ENCODE results near the gene CHMP3. TPM values are rescaled to one million over a fixed set of nuclear protein-coding genes. Genes with fewer than 3 reads are reported as not detected.
"Not testable (repeated sequence)": the region's sequence is repeated elsewhere in the genome, so short reads cannot be mapped to it uniquely, and the experiment has no call there.

Gene CHMP3
- total RNA-seq, 1 experiment from 2014 or later = 52.5 TPM

- DNase-seq, H3K4me3 ChIP-seq, H3K9me3 ChIP-seq, H3K27me3 ChIP-seq: not testable (repeated sequence)
- peaks cover 61% of the 10 kb centered on the region for H3K36me3 ChIP-seq
Observed at GRCh38 chr2:86496391-86496790, 66.9 kb downstream of the CHMP3 start.

DNA sequence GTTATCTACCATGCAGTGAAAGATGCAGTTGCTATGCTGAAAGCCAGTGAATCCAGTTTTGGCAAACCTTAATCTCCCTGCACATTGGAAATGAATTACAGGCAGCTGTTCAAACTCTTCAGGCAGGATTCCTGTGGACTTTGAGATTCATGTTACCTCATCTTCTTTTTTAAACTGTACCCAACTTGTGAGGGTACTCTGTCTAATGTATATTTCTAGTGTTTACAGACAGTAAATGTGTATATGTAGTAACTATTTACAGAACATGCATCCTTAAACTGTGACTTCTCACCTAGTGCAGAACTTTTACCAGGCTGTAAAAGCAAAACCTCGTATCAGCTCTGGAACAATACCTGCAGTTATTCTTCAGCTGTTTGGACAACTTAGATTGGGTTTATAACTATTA is 71.2 kb downstream of the CHMP3 start:
- DNase-seq = no peak
- Histone ChIP-seq H3K27me3 (no peaks in the 10 kb centered on the region), H3K36me3 (peaks cover 64% of the 10 kb centered on the region), H3K9me3 (no peaks in the 10 kb centered on the region), H3K4me3 (no peak overlapping the region)

GRCh38 chr2:86491088-86491487 is 72.2 kb downstream of the CHMP3 start:
- Histone ChIP-seq H3K27me3 (no peaks in the 10 kb centered on the region), H3K4me3 (no peak overlapping the region), H3K36me3 (peaks cover 73% of the 10 kb centered on the region), H3K9me3 (no peaks in the 10 kb centered on the region)
- no peak for DNase-seq

DNA sequence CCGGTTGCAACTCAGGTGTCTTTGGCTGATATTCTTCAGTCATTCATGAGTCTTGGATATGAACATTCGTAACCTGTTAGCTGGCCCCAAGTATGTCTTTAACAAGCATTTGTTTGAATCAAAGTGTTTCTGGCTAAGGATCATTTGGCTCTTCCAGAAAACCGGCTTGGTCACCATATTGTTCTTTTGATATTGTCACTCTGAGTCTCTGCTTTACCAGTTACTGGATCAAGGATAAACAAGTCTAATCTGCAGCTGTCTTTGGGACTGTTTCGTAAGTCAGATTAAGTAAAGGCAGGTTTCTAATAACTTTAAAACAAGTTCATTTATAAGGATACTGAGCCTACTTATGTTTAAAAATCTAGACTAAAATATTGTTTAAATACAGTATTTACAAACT is 73.0 kb downstream of the CHMP3 start:
- H3K9me3 ChIP-seq = no peaks in the 10 kb centered on the region
- DNase-seq = no peak
- no peaks in the 10 kb centered on the region for H3K27me3 ChIP-seq
- peaks cover 78% of the 10 kb centered on the region for H3K36me3 ChIP-seq
- H3K4me3 ChIP-seq = no peak overlapping the region

GRCh38 chr2:86489542-86489941 is 73.7 kb downstream of the CHMP3 start:
- no peak for DNase-seq
- H3K27me3 ChIP-seq = no peaks in the 10 kb centered on the region
- H3K36me3 ChIP-seq = peaks cover 85% of the 10 kb centered on the region
- H3K9me3 ChIP-seq = no peaks in the 10 kb centered on the region
- no peak overlapping the region for H3K4me3 ChIP-seq

DNA sequence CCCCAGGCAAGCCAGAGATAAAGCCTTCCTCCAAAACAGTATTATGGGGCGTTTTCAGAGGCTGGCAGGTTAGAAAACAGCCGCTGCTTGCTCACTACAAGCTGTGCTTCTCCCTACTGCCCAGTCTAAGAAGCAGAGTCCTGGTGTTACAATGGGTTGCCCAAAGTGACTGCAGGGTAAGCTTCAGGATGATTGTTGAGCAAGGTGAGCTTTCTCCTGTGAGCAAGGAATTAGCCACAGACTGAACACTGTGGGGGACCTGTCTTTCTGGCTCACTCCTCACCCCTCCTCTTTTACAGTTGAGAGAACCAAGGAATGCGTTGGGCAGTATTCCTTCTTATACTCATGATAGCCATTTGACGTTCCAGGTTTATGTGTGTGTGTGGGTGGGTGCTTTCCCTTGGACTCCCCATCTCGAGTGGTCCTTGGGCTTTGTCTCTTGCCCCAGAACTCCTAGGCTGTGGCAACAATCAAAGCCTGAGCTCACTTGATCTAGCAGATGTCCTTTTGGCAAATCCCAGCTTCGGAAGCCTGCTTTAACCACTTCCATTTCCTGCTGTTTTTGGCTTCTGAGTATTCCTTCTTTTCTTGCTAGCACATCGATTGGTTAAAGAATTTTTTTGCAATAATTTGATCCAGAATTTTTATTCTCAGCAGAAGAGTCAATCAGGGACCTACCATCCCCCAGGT is 74.5 kb downstream of the CHMP3 start:
- no peak overlapping the region for H3K4me3 ChIP-seq
- H3K36me3 ChIP-seq = peaks cover 94% of the 10 kb centered on the region
- H3K9me3 ChIP-seq = no peaks in the 10 kb centered on the region
- DNase-seq = no peak
- no peaks in the 10 kb centered on the region for H3K27me3 ChIP-seq

GRCh38 chr2:86487062-86487461 is 76.2 kb downstream of the CHMP3 start:
- Histone ChIP-seq H3K36me3 (peaks cover 94% of the 10 kb centered on the region), H3K4me3 (no peak overlapping the region), H3K27me3 (no peaks in the 10 kb centered on the region), H3K9me3 (no peaks in the 10 kb centered on the region)
- no peak for DNase-seq

DNA sequence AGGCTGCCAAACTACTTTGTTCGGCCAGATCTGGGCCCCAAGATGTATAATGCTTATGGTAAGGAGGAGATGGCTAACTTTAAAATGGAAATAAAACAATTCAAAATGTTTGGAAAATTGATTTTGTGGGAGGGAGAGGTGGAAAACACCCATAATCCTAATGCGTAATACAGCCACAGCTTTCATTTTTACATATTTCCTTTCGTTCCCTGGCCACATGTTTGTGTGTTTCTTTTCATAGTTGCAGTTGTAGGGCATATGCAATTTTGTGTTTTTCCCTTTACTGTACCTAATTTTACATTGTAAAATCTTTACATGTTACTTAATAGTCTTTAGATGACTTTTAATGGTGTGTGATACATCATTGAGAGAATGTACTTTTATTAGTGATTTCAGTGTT is 77.4 kb downstream of the CHMP3 start:
- no peak overlapping the region for H3K4me3 ChIP-seq
- no peak for DNase-seq
- H3K36me3 ChIP-seq = peaks cover 89% of the 10 kb centered on the region
- no peaks in the 10 kb centered on the region for H3K27me3 ChIP-seq
- H3K9me3 ChIP-seq = no peaks in the 10 kb centered on the region

DNA sequence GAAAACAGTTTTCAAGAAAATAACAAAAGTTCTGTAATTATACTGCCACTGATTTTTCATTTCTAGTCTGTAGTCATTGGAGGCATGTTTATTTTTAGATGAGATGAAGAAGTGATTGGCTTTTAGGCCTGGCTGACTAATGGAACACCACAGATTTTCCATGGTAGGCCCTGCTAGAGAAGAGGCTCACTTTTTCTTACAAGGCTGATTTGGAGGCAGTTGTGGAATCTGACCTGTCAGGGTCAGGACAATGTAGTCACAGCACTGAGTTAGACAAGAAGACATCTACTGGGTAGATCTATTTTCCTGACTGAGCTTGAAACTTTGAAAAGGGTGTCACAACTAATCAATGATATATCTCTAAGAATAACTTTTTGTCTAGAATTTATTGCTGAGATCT is 78.1 kb downstream of the CHMP3 start:
- H3K27me3 ChIP-seq = no peaks in the 10 kb centered on the region
- H3K9me3 ChIP-seq = no peaks in the 10 kb centered on the region
- H3K4me3 ChIP-seq = no peak overlapping the region
- no peak for DNase-seq
- peaks cover 89% of the 10 kb centered on the region for H3K36me3 ChIP-seq

DNA sequence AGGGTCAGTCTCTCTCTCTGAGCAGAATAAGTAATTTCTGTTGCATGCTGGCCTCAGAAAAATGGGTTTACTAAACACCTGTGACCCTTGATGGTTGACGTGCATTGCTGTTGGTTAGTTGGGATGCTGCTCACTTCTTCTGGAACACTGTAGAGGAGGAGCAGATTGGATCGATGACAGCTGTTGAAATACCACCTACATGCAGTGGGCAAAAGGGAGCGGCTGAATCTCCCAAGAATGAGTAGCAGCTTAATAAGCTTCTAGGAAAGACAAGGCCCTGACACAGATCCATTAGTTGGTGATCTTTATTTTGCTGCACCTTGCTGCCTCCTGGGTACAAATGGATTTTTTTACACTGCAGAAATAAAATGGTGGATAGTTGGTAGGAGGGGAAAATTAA is 78.9 kb downstream of the CHMP3 start:
- Histone ChIP-seq H3K27me3 (no peaks in the 10 kb centered on the region), H3K36me3 (peaks cover 91% of the 10 kb centered on the region), H3K4me3 (no peak overlapping the region), H3K9me3 (no peaks in the 10 kb centered on the region)
- no peak for DNase-seq

GRCh38 chr2:86482034-86482433 is 81.2 kb downstream of the CHMP3 start:
- Histone ChIP-seq H3K4me3 (no peak overlapping the region), H3K36me3 (peaks cover 90% of the 10 kb centered on the region), H3K9me3 (no peaks in the 10 kb centered on the region), H3K27me3 (no peaks in the 10 kb centered on the region)
- DNase-seq = no peak

DNA sequence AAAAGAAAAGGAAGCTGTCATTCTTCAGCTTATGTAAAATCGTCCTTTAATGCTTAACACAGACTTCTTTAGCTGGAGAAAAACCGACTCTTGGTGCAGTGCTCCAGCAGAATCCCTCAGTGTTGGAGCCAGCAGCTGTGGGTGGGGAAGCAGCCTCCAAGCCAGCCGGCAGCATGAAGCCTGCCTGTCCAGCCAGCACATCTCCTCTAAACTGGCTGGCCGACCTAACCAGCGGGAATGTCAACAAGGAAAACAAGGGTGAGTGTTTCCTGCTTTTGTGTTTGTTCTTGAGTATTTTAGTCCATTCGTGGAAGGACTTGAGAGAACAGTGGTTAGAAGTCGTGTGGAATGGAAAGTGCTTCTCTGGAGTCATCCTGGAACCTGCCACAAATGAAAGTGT is 83.1 kb downstream of the CHMP3 start:
- no peak overlapping the region for H3K4me3 ChIP-seq
- peaks cover 83% of the 10 kb centered on the region for H3K36me3 ChIP-seq
- H3K9me3 ChIP-seq = no peaks in the 10 kb centered on the region
- no peak for DNase-seq
- no peaks in the 10 kb centered on the region for H3K27me3 ChIP-seq

- Histone ChIP-seq H3K36me3 (peaks cover 75% of the 10 kb centered on the region), H3K4me3 (no peak overlapping the region), H3K27me3 (no peaks in the 10 kb centered on the region), H3K9me3 (no peaks in the 10 kb centered on the region)
- no peak for DNase-seq
Observed at GRCh38 chr2:86477349-86477748, 85.9 kb downstream of the CHMP3 start.

DNA sequence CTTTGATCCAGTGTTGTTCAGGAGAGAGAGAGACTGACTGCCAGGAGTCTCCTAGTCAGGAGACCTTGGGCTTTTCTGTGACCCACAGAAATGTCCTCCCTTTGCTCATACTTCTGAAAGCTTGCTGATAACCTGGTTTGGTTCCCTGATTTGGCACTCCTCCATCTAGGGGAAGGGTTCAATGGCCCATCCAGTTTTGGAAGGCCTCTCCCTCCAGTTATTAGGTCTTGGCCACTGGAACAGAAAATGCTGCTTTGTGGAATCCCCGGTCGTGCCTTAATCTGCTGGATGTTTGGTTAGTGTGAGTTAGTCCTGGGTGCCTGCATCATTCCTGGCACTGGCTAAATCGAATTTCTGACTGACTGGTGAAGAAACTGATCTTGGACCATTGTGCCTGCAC is 86.3 kb downstream of the CHMP3 start:
- peaks cover 74% of the 10 kb centered on the region for H3K36me3 ChIP-seq
- H3K27me3 ChIP-seq = no peaks in the 10 kb centered on the region
- DNase-seq = no peak
- no peaks in the 10 kb centered on the region for H3K9me3 ChIP-seq
- no peak overlapping the region for H3K4me3 ChIP-seq

- no peaks in the 10 kb centered on the region for H3K9me3 ChIP-seq
- H3K36me3 ChIP-seq = peaks cover 74% of the 10 kb centered on the region
- DNase-seq = no peak
- no peak overlapping the region for H3K4me3 ChIP-seq
- no peaks in the 10 kb centered on the region for H3K27me3 ChIP-seq
Observed at GRCh38 chr2:86476092-86476491, 87.2 kb downstream of the CHMP3 start.

DNA sequence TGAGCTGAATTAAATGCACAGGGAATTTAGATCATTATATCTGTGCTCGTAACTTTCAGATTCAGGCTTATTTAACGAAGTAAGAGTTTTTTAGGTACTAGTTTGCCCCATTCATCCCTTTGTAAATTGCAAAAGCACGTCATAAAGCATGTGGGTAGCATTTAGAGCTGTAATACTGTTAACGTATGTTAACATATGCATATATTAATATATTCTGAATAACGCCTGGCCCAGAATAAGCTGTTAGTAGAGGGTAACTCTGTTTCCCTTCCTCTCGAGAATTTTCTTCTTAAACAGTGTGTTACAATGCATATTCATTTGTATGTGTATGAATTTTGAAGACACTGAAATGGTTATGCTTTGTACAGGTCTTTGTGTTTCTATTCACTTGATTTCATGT is 91.6 kb downstream of the CHMP3 start:
- no peaks in the 10 kb centered on the region for H3K9me3 ChIP-seq
- peaks cover 77% of the 10 kb centered on the region for H3K36me3 ChIP-seq
- H3K27me3 ChIP-seq = no peaks in the 10 kb centered on the region
- no peak overlapping the region for H3K4me3 ChIP-seq
- DNase-seq = no peak

- no peaks in the 10 kb centered on the region for H3K27me3 ChIP-seq
- H3K36me3 ChIP-seq = peaks cover 80% of the 10 kb centered on the region
- no peak for DNase-seq
- no peak overlapping the region for H3K4me3 ChIP-seq
- H3K9me3 ChIP-seq = no peaks in the 10 kb centered on the region
Observed at GRCh38 chr2:86470890-86471289, 92.4 kb downstream of the CHMP3 start.

- Histone ChIP-seq H3K27me3 (no peaks in the 10 kb centered on the region), H3K9me3 (no peaks in the 10 kb centered on the region), H3K36me3 (peaks cover 81% of the 10 kb centered on the region), H3K4me3 (no peak overlapping the region)
- no peak for DNase-seq
Observed at GRCh38 chr2:86468162-86469033, 94.8 kb downstream of the CHMP3 start.
